PC-3 (cell line): ENCODE results near the gene HYDIN.
"Not testable (repeated sequence)": the region's sequence is repeated elsewhere in the genome, so short reads cannot be mapped to it uniquely, and the experiment has no call there.

Experiments
- EZH2 ChIP-seq: fragments of 300-600 bp; sonication (generic); IDR thresholded peaks from one replicate; pipeline ENCODE4 v1.6.1; 2017; ENCODE audit warnings: antibody characterized with exemption, mild to moderate bottlenecking, low read length; ENCODE audit not compliant: unreplicated experiment
- EZH2phosphoT487 ChIP-seq: fragments of 300-600 bp; sonication (generic); IDR thresholded peaks from 2 replicates; pipeline ENCODE4 v1.6.1; 2018; ENCODE audit warnings: mild to moderate bottlenecking, antibody characterized with exemption, low read length, borderline replicate concordance
- TF ChIP-seq, protein P1 (sequence below): fragments of 300-600 bp; sonication (generic); conservative IDR thresholded peaks from 2 replicates; pipeline ENCODE4 v1.5.1; 2017; ENCODE audit warnings: antibody characterized with exemption, low read depth, mild to moderate bottlenecking, low read length

- TF ChIP-seq, protein P1, sequence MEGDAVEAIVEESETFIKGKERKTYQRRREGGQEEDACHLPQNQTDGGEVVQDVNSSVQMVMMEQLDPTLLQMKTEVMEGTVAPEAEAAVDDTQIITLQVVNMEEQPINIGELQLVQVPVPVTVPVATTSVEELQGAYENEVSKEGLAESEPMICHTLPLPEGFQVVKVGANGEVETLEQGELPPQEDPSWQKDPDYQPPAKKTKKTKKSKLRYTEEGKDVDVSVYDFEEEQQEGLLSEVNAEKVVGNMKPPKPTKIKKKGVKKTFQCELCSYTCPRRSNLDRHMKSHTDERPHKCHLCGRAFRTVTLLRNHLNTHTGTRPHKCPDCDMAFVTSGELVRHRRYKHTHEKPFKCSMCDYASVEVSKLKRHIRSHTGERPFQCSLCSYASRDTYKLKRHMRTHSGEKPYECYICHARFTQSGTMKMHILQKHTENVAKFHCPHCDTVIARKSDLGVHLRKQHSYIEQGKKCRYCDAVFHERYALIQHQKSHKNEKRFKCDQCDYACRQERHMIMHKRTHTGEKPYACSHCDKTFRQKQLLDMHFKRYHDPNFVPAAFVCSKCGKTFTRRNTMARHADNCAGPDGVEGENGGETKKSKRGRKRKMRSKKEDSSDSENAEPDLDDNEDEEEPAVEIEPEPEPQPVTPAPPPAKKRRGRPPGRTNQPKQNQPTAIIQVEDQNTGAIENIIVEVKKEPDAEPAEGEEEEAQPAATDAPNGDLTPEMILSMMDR, result not testable (repeated sequence)
- not testable (repeated sequence) for TF ChIP-seq EZH2phosphoT487, EZH2
Measured at GRCh38 chr16:71053897-71054609, 176.5 kb downstream of the HYDIN start.
